SIG-M5 treated with dmso at 0.1 percent for 504 hours (cell line): ENCODE data around the gene SUGCT.

Experiments used
- DNase-seq: peaks from one replicate; lab custom pipeline; 2025; ENCODE audit not compliant: unreplicated experiment; lab: John Stamatoyannopoulos, UW

The SUGCT gene

DNA sequence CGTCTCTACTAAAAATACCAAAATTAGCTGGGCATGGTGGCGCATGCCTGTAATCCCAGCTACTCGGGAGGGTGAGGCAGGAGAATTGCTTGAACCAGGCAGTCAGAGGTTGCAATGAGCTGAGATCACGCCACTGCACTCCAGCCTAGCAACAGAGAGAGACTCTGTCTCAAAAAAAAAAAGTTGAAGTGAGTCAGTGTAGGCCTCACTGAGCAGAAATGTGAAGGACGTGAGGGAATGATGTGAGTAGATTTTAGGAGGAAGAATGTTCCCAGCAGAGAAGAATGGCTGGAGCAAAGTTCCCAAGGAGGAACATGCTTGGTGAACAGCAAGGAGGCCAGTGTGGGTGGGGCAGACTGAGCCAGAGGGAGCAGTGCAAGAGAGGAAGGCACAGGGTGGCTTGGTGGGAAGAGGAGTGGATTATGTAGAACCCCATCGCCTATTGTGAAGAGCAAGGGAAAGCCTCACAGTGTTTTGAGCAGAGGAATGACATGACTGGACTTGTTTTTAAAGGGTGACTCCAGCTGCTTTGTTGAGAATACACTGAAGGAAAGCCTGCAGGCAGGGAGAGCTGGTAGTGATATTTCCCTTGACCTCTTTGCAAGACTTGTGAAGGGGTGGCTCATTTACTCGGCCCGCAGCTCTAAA lies 708.7 kb downstream of the SUGCT start:
- no peak for DNase-seq

DNA sequence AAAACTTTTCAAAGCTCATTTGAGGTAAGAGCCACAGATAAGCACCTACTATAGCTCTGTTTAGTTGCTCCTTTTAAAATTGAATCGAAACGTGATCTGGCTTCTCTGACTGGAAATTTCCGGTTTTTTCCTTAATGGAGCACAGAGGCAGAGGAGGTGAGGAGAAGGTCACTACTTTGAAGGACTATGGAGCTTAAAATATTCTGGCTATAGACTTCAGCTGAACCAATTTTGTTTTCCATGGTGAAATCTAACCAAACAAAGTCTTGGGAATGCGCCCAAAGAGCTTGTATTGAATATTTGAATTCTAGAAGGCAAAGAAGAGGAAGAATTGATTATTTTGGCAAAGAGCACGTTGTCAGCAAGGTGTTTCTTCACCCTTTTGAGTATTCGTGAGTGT lies 711.1 kb downstream of the SUGCT start:
- DNase-seq: no peak

DNA sequence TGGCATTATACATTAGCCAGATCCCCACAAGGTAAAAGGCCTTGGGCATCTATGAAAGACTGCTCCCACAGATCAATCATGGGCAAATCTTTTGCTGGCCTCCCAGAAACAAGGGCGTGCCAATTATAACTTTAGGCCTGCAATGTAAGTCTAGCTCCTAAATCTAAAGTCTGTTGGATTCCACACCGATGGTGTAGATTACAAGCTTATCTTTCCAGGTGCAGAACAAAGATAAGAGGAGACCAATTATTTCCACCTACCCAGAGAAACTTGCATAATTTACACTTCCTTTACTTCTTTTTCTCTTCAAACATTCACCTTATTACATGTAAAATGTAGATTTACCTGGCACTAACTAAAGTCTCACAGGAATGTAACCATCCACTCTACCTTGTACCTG lies 713.1 kb downstream of the SUGCT start:
- no peak for DNase-seq

DNA sequence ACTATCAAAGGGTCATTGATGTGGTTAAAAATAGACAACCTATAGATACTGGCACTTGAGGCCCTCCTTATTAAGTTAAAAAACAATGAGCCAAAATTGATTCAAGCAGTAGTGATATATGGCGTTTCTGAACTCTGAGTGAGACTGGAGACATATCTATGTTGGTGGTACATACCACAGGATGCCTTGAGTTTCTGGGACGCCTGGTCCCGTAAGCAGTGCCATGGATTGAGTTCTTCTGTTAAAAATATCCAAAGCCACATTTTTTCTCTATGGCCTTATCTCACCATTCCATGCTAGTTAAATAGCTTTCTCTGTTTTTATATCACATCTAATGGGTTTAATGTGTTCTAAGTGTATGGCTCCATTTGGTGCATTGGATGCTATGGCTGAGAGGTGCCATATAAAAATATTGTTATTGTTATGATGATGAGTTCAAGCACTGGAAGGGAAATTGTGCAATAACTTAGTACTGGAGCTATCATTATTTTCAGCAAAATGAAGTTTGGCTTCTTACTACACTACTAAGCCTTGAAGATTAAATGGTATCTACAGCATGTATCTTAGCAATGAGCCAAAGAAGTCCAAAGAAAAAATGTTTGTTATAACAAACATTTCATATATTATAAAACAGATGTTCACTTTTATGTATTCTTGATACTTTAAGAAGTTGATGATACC lies 713.9 kb downstream of the SUGCT start:
- DNase-seq: no peak

DNA sequence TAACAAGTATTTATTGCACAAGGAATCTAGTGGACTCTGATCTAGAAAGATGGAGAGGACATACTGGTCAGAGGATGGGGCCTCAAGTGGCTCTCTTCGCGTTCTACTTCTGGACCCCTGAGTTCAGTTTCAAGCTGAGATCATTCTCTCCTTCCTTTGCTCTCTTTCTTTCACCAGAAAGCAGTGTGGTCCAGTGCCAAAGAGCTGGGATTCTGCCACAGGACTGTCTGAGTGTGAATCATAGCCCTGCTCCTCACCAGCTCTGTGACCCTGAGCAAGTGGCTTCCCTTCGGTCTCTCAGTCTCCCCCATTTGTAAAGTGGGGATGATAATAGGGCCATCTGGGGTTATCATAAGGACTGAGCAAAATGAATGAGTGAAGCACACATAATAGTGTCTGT lies 715.2 kb downstream of the SUGCT start:
- no peak for DNase-seq

DNA sequence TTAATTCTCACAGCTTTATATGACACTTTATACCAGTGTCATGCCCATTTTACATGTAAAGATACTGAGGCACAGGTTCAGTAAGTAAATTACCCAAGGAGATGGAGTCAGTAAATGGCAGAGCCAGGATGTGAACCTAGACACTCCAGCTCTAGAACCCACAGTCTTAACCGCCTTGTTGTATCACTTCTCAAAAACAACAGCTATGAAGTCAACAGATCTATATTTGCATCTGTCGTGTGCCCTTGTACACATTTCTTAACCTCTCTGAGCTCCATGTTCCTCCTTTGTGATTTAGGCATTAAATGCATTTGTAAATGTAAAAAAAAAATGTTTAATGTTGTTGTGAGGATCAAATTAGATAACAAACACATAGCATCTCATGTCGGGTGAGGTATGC lies 716.2 kb downstream of the SUGCT start:
- DNase-seq: no peak

DNA sequence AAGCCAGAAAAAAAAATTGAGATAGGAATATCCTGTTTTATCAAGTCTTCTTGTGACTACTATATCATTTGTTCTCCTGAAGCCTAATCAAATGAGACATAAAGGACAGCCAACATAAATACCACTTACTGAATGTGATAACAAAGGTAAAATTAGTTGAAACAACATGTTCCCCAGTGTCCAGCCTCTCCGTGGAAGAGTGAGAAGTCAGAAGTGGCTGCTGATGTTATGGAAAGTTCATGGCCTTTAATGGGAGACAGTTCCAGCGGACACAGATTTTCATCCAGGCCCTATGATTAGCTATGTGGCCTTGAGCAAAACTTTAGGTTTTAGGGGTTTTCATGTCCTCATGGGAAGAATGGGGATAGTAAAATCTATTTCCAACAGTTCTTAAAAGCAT lies 724.3 kb downstream of the SUGCT start:
- DNase-seq: no peak

DNA sequence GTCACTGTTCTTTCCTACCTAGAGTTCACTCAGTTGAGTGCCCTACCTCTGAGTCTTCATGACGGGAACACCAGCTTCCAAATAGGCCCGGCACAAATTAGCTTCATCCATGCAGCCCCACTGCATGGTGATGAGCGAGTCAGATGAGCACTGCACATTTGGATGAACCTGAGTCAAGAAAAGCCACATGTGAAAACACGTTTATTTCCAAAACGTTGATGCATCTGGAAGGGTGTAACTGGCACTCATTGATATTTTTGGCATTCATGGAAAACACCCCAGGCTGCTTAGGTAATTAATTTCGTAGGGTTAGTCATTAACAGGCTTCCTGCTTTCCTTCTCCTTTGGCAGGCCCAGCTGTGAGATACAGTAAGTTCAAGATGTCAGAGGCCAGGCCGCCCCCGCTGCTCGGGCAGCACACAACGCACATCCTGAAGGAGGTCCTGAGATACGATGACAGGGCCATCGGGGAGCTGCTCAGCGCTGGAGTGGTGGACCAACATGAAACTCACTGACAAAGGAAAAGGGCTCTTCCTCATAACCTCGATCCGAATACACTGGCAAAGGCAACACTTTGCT lies 725.2 kb downstream of the SUGCT start:
- DNase-seq: no peak

DNA sequence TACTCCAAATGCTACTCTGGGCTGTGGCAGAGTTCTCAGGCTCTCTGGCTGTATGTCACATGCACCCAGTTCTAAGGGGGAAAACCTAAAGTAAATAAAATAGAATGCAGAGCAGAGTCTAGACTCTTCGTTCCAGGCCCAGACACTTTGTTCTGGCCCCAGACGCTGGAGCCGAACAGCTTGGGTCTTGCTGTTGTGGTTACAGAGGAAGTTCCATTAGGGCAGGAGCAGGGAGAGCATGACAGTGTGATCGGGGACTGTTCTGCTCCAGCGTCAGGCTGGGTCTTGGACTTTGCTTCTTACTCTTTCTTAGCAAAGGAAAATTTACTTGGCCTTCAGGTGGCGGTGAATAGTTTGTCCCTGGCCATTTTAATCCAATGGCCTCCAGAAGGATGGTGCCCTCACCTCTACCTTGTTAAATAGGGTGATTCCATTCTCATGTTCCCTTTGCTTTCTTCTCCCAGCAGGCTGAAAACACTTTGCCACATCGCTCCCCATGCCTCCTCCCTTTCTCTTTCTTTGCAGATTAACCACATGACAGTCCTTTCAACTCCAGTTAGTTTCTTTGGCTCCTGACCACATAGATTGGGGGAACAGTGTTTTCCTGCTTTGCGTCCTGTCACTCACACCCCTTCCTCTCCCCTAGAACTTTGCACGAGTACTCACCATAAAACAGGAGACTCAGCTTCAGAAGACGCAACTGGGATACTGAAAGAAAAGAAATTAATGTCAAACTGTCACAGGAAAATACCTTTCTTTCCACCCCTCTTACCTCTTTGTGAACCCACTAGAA lies 730.8 kb downstream of the SUGCT start:
- no peak for DNase-seq

DNA sequence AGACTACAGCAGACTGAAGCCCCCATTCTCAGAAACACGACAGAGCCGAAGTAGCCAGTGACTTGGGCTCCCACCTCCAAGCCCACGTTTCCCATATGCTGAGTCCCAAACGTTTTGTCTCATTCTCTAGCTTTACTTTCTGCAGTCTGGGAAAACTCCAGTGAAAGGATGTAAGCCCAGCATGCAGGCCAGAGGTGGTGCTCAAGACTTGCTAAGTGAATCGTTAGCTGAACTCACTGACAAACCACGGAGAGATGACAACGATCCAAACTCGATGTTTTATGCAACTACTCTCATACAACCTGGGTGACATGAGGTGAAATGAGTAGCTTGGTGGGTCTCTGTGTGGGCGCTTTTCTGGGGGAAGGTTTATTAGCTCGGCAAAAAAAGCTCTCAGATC lies 731.8 kb downstream of the SUGCT start:
- DNase-seq: no peak

DNA sequence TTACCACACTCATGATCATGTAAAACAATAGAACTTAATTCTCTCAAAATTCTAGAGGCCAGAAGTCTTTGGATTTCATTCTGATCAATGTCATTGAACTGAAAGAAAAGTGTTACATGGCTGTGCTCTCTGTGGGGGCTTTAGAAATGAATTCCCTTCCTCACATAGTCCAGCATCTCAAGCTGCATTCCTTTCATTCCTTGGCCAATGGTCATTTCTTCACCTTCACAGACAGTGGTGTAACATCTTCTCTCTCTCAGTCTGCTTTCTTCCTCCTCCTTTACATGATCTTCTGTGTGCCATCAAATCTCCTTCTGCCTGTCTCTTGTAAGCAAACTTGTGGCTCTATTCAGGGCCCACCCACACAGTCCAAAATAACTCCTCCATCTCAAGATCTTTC lies 735.3 kb downstream of the SUGCT start:
- no peak for DNase-seq

DNA sequence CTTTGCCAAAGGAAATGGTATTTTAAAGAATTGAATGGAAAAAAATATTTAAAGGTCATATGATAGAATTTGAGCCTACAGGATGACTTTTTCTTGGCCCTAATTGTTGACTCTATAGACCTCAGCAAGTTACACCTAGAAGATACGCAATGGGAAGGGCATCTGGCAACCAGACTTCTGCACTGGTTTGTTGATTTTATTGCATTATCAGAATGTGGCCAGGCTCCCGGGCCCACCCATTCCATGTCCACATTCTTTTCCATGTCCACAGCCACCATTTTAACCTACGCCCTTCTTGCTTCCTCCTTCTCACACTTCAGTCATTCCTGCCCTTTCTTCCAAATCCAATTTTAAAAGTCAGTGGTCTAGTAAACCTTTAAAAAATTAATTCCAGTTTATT lies 738.4 kb downstream of the SUGCT start:
- DNase-seq: no peak

DNA sequence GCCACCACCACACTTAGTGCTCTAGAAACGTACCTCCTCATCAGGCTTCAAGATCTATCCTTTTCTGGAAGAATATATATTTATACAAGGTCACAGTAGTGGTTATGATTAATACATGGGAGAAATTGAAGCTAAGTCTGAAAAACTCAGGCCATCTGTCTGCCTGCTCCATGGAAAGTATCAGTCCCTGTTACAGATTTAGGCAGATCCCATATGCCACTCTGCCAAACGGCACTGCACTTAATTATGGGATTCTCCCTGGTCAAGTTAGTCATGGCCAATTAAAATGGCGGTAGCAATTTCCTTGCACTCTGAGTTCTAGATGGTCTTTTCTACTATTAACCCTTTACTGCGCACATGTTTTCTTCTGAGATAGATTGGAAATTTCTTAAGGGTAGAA lies 740.0 kb downstream of the SUGCT start:
- DNase-seq: no peak

DNA sequence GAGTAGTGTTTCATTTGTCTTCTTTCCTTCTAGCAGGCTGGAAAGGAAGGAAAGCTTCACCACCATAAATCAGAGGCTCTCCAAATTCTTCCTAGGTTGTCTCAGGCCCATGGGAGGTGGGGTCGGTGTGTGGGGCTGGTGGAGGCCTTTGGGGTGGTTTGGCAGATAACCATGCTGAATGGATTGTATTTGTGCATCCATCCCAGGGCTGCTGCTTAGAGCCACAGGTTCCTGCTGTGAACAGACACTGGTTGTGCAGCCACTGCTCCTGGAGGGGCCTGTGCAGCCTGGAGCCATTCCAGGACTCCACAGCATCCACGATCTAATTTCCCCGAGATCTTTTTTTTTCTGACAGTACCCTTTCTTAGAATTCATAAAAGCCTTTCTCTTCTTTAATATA lies 741.8 kb downstream of the SUGCT start:
- no peak for DNase-seq

DNA sequence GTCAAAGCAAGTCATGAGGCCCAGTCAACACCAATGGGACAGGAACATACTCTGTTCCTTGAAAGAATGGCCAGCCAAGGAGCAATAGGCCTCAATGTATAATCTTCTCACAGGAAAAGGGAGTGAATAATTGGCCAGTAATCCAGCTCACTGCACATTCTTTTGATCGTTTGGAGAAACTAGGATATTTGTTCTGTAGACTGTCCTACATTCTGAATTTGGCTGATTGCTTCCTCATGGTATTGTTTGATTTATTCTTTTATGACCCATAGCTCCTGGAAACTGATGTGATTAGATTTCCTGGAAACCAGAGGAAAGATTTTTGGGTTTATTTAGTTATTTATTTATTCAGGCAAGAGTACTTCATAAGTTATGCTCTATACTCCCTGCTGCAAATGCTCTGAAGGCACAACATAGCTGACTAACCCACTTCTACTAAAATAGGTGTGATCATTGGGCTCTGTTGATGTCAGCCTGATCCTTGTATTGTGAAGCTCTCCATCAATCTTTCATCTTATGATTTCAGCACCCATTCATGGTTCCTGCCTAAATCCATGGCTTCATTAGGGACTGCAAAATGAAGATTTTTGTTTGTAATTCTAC lies 745.2 kb downstream of the SUGCT start:
- DNase-seq: no peak

DNA sequence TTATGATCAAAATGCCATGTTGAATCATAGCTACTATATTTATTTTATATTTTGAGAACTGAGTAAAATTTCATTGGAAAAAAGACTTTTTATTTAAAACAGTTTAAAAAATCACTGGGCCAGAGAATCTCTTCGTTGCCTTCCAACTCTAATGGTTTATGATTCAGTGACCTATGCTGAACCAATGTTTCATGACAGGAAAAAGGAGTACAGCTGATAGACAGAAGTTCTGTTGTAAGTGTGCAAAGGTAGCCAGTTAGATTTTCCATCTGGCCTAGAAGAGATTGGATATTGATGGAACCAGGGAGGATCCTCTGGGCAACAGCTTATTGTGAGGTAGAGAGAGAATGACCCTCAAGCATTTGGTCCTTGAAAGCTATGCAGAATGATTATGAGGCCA lies 745.8 kb downstream of the SUGCT start:
- DNase-seq: no peak

DNA sequence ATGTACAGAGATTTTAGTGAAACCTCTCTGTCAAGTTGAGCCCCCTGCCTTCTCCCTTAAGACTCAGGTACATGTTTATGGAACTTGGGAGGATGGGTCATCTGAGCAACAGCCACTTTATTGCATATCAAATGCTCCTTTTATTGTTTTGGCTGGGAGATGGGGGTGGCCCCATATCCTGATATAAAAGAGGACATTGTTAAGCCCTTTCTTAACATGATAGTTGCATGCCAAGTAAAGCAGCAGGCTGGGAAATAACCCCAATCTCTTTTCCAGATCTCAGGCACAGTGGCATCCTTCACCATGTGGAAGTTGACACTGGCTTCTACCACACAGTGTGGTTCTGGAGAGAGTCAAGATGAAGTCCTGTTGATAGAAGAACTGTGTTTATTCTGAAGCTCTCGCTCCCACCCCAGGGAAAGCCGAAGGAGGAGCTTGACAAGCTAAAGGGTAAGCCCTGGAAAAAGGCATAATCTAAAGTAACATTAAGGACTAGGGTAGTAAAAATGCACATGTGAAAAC lies 746.7 kb downstream of the SUGCT start:
- no peak for DNase-seq

DNA sequence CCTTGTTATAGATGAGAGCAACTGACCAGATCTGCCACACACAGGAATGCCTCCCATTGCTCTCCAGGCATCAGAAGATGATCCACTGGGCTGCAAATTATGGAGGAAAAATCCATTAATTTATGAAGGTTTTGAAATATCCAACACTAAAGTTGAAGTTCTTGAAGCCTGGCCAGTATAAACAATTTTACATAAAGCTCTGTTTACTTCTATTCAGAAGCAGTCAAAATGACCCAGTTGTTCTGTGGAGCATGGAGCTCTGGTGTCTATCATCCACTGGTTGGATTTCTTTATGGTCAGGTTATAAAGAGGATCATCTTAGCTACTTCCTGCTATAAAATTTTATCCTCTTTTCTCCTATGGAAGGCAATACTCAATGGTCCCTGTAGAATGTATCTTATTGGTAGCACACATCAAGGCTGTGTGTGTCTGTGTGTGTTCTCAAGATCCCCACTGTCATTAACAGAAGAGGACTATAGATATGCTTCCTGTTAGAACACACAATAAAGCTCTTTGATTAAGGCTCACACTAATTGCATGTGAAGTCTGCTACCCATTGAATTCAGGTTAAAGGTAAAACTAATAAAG lies 747.4 kb downstream of the SUGCT start:
- DNase-seq: no peak

DNA sequence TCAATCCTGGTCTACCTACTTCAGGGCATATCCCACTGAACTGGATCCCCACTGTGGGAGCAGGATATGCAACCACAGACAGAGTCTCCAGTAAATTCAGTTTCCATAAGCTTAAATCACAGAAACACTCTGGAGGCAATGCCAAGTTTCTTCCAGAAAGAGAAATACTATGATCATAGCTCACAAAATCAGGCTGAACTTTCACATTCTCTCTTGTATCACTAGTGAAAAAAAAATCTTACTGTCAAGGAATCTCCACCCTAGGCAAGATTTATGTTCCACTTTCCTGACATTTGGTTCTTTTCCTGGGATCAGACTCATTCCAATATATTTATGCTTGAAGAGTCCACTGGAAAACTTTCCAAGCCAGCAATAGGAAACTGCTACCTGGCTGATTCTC lies 749.0 kb downstream of the SUGCT start:
- DNase-seq: no peak

DNA sequence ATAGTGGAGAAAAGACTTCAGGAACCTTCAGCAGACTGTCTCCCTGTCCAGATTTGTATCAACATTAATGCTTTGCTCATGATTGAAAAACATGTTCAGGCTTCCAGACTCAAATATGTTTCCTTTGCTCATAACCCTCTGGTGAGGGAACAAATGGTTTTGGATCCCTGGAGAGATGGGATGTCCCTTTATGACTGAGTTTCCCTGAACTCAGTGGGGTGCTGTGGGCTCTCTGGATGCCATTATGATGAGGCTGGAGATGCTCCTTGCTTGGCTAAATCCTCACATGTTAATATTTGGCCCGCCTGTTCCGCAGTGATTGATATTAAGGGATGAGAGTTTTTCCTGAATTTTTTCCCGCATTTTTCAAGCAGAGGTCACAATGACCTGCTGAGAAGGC lies 749.4 kb downstream of the SUGCT start:
- no peak for DNase-seq

DNA sequence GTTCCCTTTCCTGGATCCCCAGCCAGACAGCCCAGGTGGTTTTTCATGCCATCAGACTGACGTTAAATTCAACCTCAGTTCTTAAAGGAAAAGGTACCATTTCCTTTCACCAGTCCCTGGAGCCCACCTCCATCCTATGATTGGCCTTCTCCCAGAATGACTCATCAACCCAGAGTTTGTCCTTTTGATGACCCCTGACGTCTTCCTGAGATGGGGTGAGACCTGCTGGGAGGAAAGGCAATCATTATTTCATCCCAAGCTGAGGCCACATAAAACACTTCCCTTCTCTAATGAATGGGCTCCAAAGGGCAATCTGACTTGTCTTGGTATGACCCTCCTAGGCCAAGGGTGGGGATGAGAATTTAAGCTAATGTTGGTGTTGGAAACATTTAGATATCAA lies 750.7 kb downstream of the SUGCT start:
- DNase-seq: no peak
